ENCODE data around the gene ZNF268. TPM values are rescaled to one million over a fixed set of nuclear protein-coding genes. Genes with fewer than 3 reads are reported as not detected.

The ZNF268 gene
- total RNA-seq (10 to 100 TPM in 8 of 9 donors, 1 to 10 TPM in 1; 9.7 to 49.2 (median 23.4) TPM), polyA plus RNA-seq (10 to 100 TPM in 1 of 3 donors, 1 to 10 TPM in 2; 3.9 to 25.8 (median 4.2) TPM)
- long read RNA-seq, donor 1, transcript ZNF268-209 (7 exons, 3,773 nt): major isoform, 5 of 5 reads
- long read RNA-seq, donor 1, partial matches to known transcripts: 0 of 5 reads
- long read RNA-seq, donor 1, other reads (novel, unspliced or antisense): 0 of 5 reads
- long read RNA-seq, donor 2, transcript ZNF268-209 (7 exons, 3,773 nt): major isoform, 8 of 9 reads
- long read RNA-seq, donor 2, partial matches to known transcripts: 0 of 9 reads
- long read RNA-seq, donor 2, other reads (novel, unspliced or antisense): 0 of 9 reads
- long read RNA-seq, donor 3, partial matches to known transcripts: 0 of 3 reads
- long read RNA-seq, donor 3, other reads (novel, unspliced or antisense): 0 of 3 reads
- long read RNA-seq, donor 4, partial matches to known transcripts: 0 of 6 reads
- long read RNA-seq, donor 4, other reads (novel, unspliced or antisense): 3 of 6 reads
- long read RNA-seq, donor 5, full-length matches to known transcripts: 36 of 40 reads
- long read RNA-seq, donor 5, partial matches to known transcripts: 1 of 40 reads
- long read RNA-seq, donor 5, other reads (novel, unspliced or antisense): 3 of 40 reads
- long read RNA-seq, donor 6, full-length matches to known transcripts: 4 of 5 reads
- long read RNA-seq, donor 6, partial matches to known transcripts: 0 of 5 reads
- long read RNA-seq, donor 6, other reads (novel, unspliced or antisense): 1 of 5 reads
- long read RNA-seq, donor 7, partial matches to known transcripts: 0 of 5 reads
- long read RNA-seq, donor 7, other reads (novel, unspliced or antisense): 0 of 5 reads
- long read RNA-seq, donor 8, full-length matches to known transcripts: 6 of 6 reads
- long read RNA-seq, donor 8, partial matches to known transcripts: 0 of 6 reads
- long read RNA-seq, donor 8, other reads (novel, unspliced or antisense): 0 of 6 reads
- long read RNA-seq, donor 9, full-length matches to known transcripts: 6 of 11 reads
- long read RNA-seq, donor 9, partial matches to known transcripts: 5 of 11 reads
- long read RNA-seq, donor 9, other reads (novel, unspliced or antisense): 0 of 11 reads
- long read RNA-seq, donor 10, partial matches to known transcripts: 0 of 3 reads
- long read RNA-seq, donor 10, other reads (novel, unspliced or antisense): 0 of 3 reads

- Histone ChIP-seq H3K9me3 (replicated peaks in 1 of 3) (peaks cover 0 to 4% (median 0%) of the 10 kb centered on the region in 3 donors), H3K36me3 (replicated peaks in 1 of 2) (peaks cover 0 to 12% of the 10 kb centered on the region in 2 donors), H3K4me3 (peak within 1 kb of the TSS; percentile 49 to 68 (median 59)), H3K27ac (peak within 1 kb of the TSS in 4 of 5 donors; percentile 48 to 81 (median 62)), H3K4me1 (replicated peaks in 1 of 2) (peaks cover 5 to 9% of the 10 kb centered on the region in 2 donors), H3K27me3 (no peaks in the 10 kb centered on the region)
- WGBS, 4 donors: 1 to 3% (median 2%) methylated on average over 12 to 40 of the region's 40 CpGs
- intact Hi-C loops (cut with DNase I): no loop called here
- peak; percentile 54 to 78 (median 70) for TF ChIP-seq CTCF (IDR thresholded peaks at IDR 0.05)
- TF ChIP-seq POLR2A (IDR thresholded peaks at IDR 0.05): peak; percentile 19 to 37
- peak; percentile 92 to 97 (median 95) for DNase-seq
Measured at GRCh38 chr12:133181238-133181959, at the start of gene ZNF268. Gene ZNF268 (plus strand): TSS chr12:133181495. CDS start chr12:133181998, 503 bp downstream.

- Histone ChIP-seq H3K27me3 (no peaks in the 10 kb centered on the region), H3K27ac (no peak overlapping the region), H3K4me3 (no peak overlapping the region), H3K9me3 (replicated peaks in 1 of 3) (peaks cover 4 to 46% (median 6%) of the 10 kb centered on the region in 3 donors), H3K36me3 (replicated peaks in 1 of 2) (no peaks in the 10 kb centered on the region), H3K4me1 (replicated peaks in 1 of 2) (peaks cover 8 to 12% of the 10 kb centered on the region in 2 donors)
- WGBS, 4 donors: 96 to 100% (median 98%) methylated on average over 2 of the region's 2 CpGs
- no peak for DNase-seq
- no peak for TF ChIP-seq CTCF (IDR thresholded peaks at IDR 0.05)
- TF ChIP-seq POLR2A (IDR thresholded peaks at IDR 0.05): no peak
- intact Hi-C loops (cut with DNase I): no loop called here
Measured at GRCh38 chr12:133135747-133136146, 45.5 kb upstream of the ZNF268 start.

DNA sequence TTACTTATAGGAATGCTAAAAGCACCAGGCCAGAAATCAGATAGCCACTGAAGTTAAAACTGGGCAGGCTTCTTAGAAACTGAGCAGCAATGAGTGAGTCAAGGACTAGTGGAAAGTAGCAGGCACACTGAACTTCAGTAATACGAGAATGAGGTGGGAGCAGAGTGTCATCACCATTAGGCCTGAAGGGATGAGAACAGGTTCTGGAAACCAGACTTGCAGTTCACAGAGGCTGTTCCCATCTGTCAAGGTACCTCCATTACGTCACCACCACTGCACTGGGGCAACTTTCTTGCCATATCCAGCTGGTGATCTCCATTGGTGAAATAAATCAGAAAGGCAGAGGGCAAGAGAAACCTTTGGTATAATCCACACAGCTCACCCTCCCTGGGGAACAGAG lies 35.3 kb upstream of the ZNF268 start:
- no peaks in the 10 kb centered on the region for H3K27me3 ChIP-seq
- no peaks in the 10 kb centered on the region for H3K4me1 ChIP-seq (replicated peaks in 1 of 2)
- no peak overlapping the region for H3K4me3 ChIP-seq
- TF ChIP-seq CTCF (IDR thresholded peaks at IDR 0.05) (no peak), POLR2A (IDR thresholded peaks at IDR 0.05) (no peak)
- 97 to 100% (median 98%) methylated on average over 2 of the region's 2 CpGs for WGBS, 4 donors
- no peak overlapping the region for H3K27ac ChIP-seq
- intact Hi-C loops (cut with DNase I): no loop called here
- H3K9me3 ChIP-seq (replicated peaks in 1 of 3): peaks cover 0 to 65% (median 22%) of the 10 kb centered on the region in 3 donors
- peaks cover 0 to 34% of the 10 kb centered on the region in 2 donors for H3K36me3 ChIP-seq (replicated peaks in 1 of 2)
- no peak for DNase-seq

Data from adrenal gland (tissue), 19 donors.